Measurements from ENCODE around the gene CMC2. TPM values are rescaled to one million over a fixed set of nuclear protein-coding genes. Genes with fewer than 3 reads are reported as not detected.

Gene CMC2
- total RNA-seq, 2 experiments from 2014 or later: 93.3 to 136 TPM

GRCh38 chr16:80996688-80997138, 10.0 kb downstream of the CMC2 start:
- H3K36me3 Mint-ChIP-seq: peaks cover 54% of the 10 kb centered on the region
- DNase-seq (no peak), ATAC-seq (peak; percentile 51)
- CTCF ChIA-PET: interaction anchor here (0.9 kb wide), 2 partner anchors 8 to 39 kb away, joined by 3 to 4 read pairs; partner anchors contain the start of gene ATMIN
- H3K4me1 Mint-ChIP-seq: peaks cover 64% of the 10 kb centered on the region
- peak overlapping the region; percentile 79 for H3K4me3 Mint-ChIP-seq
- H3K27me3 Mint-ChIP-seq: no peaks in the 10 kb centered on the region
- peak overlapping the region; percentile 95 for H3K27ac Mint-ChIP-seq
- H3K9me3 Mint-ChIP-seq (ENCODE audit: low read depth): no peaks in the 10 kb centered on the region

- CTCF ChIA-PET: interaction anchor here (3.9 kb wide), 1 partner anchor 10 kb away, joined by 20 read pairs; no protein-coding TSS in a partner anchor
- ATAC-seq (no peak), DNase-seq (no peak)
- Mint-ChIP-seq H3K36me3 (peaks cover 49% of the 10 kb centered on the region), H3K4me3 (no peak overlapping the region), H3K27ac (no peak overlapping the region), H3K9me3 (ENCODE audit: low read depth) (no peaks in the 10 kb centered on the region), H3K4me1 (peaks cover 58% of the 10 kb centered on the region), H3K27me3 (no peaks in the 10 kb centered on the region)
These were observed 12.2 kb downstream of the CMC2 start for GRCh38 chr16:80994451-80994850.

GRCh38 chr16:80993834-80994233, 12.9 kb downstream of the CMC2 start:
- ATAC-seq (no peak), DNase-seq (no peak)
- H3K36me3 Mint-ChIP-seq: peaks cover 44% of the 10 kb centered on the region
- peaks cover 52% of the 10 kb centered on the region for H3K4me1 Mint-ChIP-seq
- H3K4me3 Mint-ChIP-seq: no peak overlapping the region
- H3K27ac Mint-ChIP-seq: no peak overlapping the region
- CTCF ChIA-PET: interaction anchor here (3.9 kb wide), 1 partner anchor 11 kb away, joined by 20 read pairs; no protein-coding TSS in a partner anchor
- H3K9me3 Mint-ChIP-seq (ENCODE audit: low read depth): no peaks in the 10 kb centered on the region
- H3K27me3 Mint-ChIP-seq: no peaks in the 10 kb centered on the region

- no peak overlapping the region for H3K4me3 Mint-ChIP-seq
- H3K27ac Mint-ChIP-seq: no peak overlapping the region
- H3K9me3 Mint-ChIP-seq (ENCODE audit: low read depth): no peaks in the 10 kb centered on the region
- CTCF ChIA-PET: interaction anchor here (3.9 kb wide), 1 partner anchor 11 kb away, joined by 20 read pairs; no protein-coding TSS in a partner anchor
- H3K4me1 Mint-ChIP-seq: peaks cover 46% of the 10 kb centered on the region
- H3K27me3 Mint-ChIP-seq: no peaks in the 10 kb centered on the region
- DNase-seq: no peak
- H3K36me3 Mint-ChIP-seq: peaks cover 42% of the 10 kb centered on the region
- no peak for ATAC-seq
These were observed 13.4 kb downstream of the CMC2 start for GRCh38 chr16:80993307-80993706.

- no peaks in the 10 kb centered on the region for H3K27me3 Mint-ChIP-seq
- H3K4me1 Mint-ChIP-seq: peaks cover 41% of the 10 kb centered on the region
- DNase-seq (no peak), ATAC-seq (no peak)
- CTCF ChIA-PET: interaction anchor here (3.9 kb wide), 1 partner anchor 12 kb away, joined by 20 read pairs; no protein-coding TSS in a partner anchor
- no peak overlapping the region for H3K27ac Mint-ChIP-seq
- no peak overlapping the region for H3K4me3 Mint-ChIP-seq
- peaks cover 41% of the 10 kb centered on the region for H3K36me3 Mint-ChIP-seq
- no peaks in the 10 kb centered on the region for H3K9me3 Mint-ChIP-seq (ENCODE audit: low read depth)
These were observed 13.9 kb downstream of the CMC2 start for GRCh38 chr16:80992676-80993293.

GRCh38 chr16:80991792-80992430, 14.8 kb downstream of the CMC2 start:
- Mint-ChIP-seq H3K27ac (no peak overlapping the region), H3K27me3 (no peaks in the 10 kb centered on the region), H3K9me3 (ENCODE audit: low read depth) (no peaks in the 10 kb centered on the region), H3K4me3 (no peak overlapping the region), H3K36me3 (peaks cover 44% of the 10 kb centered on the region), H3K4me1 (peaks cover 38% of the 10 kb centered on the region)
- CTCF ChIA-PET: interaction anchor here (3.9 kb wide), 1 partner anchor 13 kb away, joined by 20 read pairs; no protein-coding TSS in a partner anchor
- ATAC-seq (no peak), DNase-seq (no peak)

GRCh38 chr16:80990978-80991377, 15.7 kb downstream of the CMC2 start:
- H3K4me1 Mint-ChIP-seq: peaks cover 38% of the 10 kb centered on the region
- no peak overlapping the region for H3K4me3 Mint-ChIP-seq
- H3K9me3 Mint-ChIP-seq (ENCODE audit: low read depth): no peaks in the 10 kb centered on the region
- no peaks in the 10 kb centered on the region for H3K27me3 Mint-ChIP-seq
- ATAC-seq (no peak), DNase-seq (no peak)
- CTCF ChIA-PET: interaction anchor here (0.6 kb wide), 1 partner anchor 13 kb away, joined by 3 read pairs; no protein-coding TSS in a partner anchor
- no peak overlapping the region for H3K27ac Mint-ChIP-seq
- peaks cover 41% of the 10 kb centered on the region for H3K36me3 Mint-ChIP-seq

GRCh38 chr16:80990577-80990976, 16.1 kb downstream of the CMC2 start:
- CTCF ChIA-PET: interaction anchor here (0.6 kb wide), 1 partner anchor 14 kb away, joined by 3 read pairs; no protein-coding TSS in a partner anchor
- Mint-ChIP-seq H3K9me3 (ENCODE audit: low read depth) (no peaks in the 10 kb centered on the region), H3K27ac (no peak overlapping the region), H3K36me3 (peaks cover 41% of the 10 kb centered on the region), H3K4me3 (no peak overlapping the region), H3K27me3 (no peaks in the 10 kb centered on the region), H3K4me1 (peaks cover 37% of the 10 kb centered on the region)
- ATAC-seq: no peak
- DNase-seq: no peak

GRCh38 chr16:80989801-80990200, 16.9 kb downstream of the CMC2 start:
- Mint-ChIP-seq H3K27me3 (no peaks in the 10 kb centered on the region), H3K4me1 (peaks cover 40% of the 10 kb centered on the region), H3K4me3 (no peak overlapping the region), H3K27ac (no peak overlapping the region), H3K9me3 (ENCODE audit: low read depth) (no peaks in the 10 kb centered on the region), H3K36me3 (peaks cover 37% of the 10 kb centered on the region)
- CTCF ChIA-PET: no interaction called here
- ATAC-seq (no peak), DNase-seq (no peak)

GRCh38 chr16:80988756-80989155, 17.9 kb downstream of the CMC2 start:
- DNase-seq: no peak
- Mint-ChIP-seq H3K4me1 (peaks cover 30% of the 10 kb centered on the region), H3K27me3 (no peaks in the 10 kb centered on the region), H3K9me3 (ENCODE audit: low read depth) (no peaks in the 10 kb centered on the region), H3K36me3 (peaks cover 29% of the 10 kb centered on the region), H3K4me3 (no peak overlapping the region), H3K27ac (no peak overlapping the region)
- no peak for ATAC-seq
- CTCF ChIA-PET: interaction anchor here (1.8 kb wide), 1 partner anchor 16 kb away, joined by 5 read pairs; no protein-coding TSS in a partner anchor

- Mint-ChIP-seq H3K9me3 (ENCODE audit: low read depth) (no peaks in the 10 kb centered on the region), H3K4me1 (peaks cover 25% of the 10 kb centered on the region), H3K36me3 (peaks cover 24% of the 10 kb centered on the region), H3K27ac (no peak overlapping the region), H3K27me3 (no peaks in the 10 kb centered on the region), H3K4me3 (no peak overlapping the region)
- no peak for DNase-seq
- CTCF ChIA-PET: interaction anchor here (1.9 kb wide), 1 partner anchor 9 kb away, joined by 5 read pairs; no protein-coding TSS in a partner anchor
- ATAC-seq: no peak
These were observed 20.1 kb downstream of the CMC2 start for GRCh38 chr16:80986557-80986956.

- Mint-ChIP-seq H3K27me3 (no peaks in the 10 kb centered on the region), H3K4me3 (no peak overlapping the region), H3K4me1 (peaks cover 25% of the 10 kb centered on the region), H3K27ac (no peak overlapping the region), H3K9me3 (ENCODE audit: low read depth) (no peaks in the 10 kb centered on the region), H3K36me3 (peaks cover 24% of the 10 kb centered on the region)
- ATAC-seq (no peak), DNase-seq (no peak)
- CTCF ChIA-PET: interaction anchor here (1.9 kb wide), 1 partner anchor 8 kb away, joined by 5 read pairs; no protein-coding TSS in a partner anchor
These were observed 21.1 kb downstream of the CMC2 start for GRCh38 chr16:80985611-80986010.

GRCh38 chr16:80984124-80984892, 22.4 kb downstream of the CMC2 start:
- no peaks in the 10 kb centered on the region for H3K27me3 Mint-ChIP-seq
- ATAC-seq (no peak), DNase-seq (no peak)
- no peaks in the 10 kb centered on the region for H3K9me3 Mint-ChIP-seq (ENCODE audit: low read depth)
- CTCF ChIA-PET: interaction anchor here (1.2 kb wide), 1 partner anchor 9 kb away, joined by 3 read pairs; no protein-coding TSS in a partner anchor
- H3K27ac Mint-ChIP-seq: no peak overlapping the region
- H3K36me3 Mint-ChIP-seq: peaks cover 21% of the 10 kb centered on the region
- peaks cover 17% of the 10 kb centered on the region for H3K4me1 Mint-ChIP-seq
- no peak overlapping the region for H3K4me3 Mint-ChIP-seq
